GM19324 (cell line): Measurements from ENCODE around the gene C1RL.

Experiments used
- ATAC-seq: cut with Tn5 transposase; IDR thresholded peaks from one replicate; pipeline ENCODE4 v1.9.1; 2021; ENCODE audit warnings: mild to moderate bottlenecking, moderate library complexity; ENCODE audit not compliant: unreplicated experiment, low FRiP score

The C1RL gene

DNA sequence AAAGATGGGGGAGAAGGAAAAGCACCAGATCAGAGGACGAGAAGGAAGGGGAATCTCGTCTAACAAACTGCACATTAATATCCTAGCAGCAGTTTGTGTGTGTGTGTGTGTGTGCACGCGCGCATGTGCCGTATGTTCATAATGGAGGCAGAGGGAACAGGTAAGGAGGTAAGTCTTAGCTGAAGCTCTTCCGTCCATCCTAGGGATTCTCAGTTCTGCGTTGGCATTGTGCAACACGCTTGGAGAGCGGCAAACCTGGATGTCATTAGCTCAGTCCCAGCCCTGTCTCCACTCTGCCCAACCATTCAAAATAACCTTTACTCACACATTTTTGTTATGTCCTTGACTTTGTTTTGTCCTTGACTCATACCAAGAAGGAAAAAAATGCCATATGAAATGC lies 15.1 kb downstream of the C1RL start:
- ATAC-seq: no peak

DNA sequence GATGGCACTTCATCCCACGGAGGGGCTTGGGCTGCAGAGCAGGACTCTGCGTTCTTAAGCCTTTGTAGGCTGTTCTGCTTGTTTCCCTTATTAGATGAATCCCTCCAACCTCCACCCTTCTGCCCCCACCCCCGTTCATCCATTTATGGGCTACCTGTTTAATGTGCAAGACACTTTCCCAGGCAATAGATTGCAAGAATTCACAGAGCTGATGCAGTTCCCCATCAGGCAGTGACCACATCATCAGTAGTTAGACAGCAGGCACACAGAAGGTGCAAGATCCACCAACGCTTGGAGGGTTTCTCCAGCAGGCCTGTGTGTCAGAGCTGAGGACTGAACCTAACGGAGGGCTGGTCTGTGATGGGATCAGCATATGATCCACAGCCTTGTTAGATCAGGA lies 15.5 kb downstream of the C1RL start:
- no peak for ATAC-seq

DNA sequence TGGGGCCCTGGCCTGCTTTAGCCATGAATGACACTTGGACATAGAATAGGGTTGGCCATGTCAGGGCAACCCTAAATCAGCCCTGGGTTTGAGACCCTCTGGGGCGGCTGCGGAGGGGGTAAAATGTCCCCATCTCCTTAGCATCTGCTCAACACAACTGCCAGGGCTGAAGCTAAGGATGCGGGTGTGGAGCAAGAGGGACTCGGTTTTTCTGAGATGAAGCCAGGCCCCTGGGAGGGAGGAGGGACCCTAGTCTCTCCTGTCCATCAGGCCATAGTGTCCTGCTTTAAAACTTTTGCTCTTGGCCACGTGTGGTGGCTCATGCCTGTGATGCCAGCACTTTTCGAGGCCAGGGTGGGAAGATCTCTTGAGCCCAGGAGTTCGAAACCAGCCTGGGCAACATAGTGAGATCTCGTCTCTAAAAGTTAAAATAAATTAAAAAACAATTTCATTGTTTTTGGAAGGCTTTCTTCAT lies 16.0 kb downstream of the C1RL start:
- no peak for ATAC-seq

DNA sequence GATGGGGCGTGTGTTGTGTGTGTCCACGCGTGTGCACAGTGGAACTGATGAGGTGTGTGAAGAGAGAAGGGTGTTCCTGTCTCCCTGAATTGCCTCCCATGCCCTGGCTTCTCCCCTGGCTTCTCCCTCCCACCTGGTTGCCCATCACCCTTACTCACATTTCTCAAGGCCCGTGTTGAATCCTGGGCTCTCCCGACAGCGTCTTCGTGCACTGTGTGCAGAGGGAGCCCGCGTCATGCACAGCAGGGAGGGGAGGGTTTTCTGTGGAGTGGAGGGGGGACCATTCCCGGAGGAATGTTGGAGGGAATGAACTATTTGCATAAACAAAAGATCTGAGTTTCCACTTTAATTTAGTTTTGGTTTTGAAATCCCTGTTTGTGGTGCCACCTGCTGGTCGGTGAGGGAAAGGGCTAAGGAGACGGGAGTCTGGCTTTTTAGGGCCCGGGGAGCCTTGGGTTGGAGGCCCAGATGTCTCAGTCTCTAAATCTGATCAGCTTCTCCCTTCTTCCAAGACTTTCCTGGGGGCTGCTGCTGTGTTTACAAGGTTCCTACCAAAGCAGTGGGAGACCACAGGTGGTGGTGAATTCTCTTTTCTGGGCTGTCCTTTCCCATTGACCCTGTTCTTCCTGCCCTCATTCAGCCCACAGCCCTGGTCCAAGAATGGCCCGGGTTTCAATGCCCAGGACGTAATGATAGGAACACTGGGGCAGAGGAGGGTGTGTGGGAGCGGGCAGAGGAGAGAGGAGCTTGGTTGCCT lies 16.6 kb downstream of the C1RL start, which contains the start of gene C1R:
TSS of gene C1R (minus strand) at position 217 of the 757 bp plus-strand sequence. CDS start at position 160, 57 bp downstream.
- no peak for ATAC-seq

DNA sequence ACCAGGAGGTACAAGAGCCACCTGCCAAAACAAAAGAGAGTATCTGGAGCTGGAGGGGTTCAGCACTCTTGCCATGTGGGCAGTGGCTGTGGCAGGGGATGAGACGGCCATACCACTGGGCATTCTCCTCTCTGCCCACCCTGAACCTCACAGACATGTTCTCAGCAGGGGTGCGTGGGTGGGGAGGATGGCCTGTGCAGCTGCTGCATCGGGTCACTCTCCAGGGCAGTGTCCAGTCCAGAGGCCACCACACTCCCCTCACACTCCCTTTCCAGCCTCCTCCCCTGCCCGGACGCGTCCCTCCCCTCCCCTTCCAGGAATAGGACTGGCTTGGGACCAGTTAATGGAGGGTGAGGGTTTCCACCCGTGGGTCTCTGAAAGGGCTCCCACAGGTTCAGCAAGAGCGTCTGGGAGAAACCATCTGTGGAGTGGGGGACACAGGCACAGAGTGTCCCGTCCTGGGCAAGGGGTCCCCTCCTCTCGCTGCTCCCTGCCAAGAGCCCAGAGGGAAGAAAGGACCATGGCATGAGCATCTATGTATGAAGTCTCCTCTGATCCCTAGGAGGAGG lies 17.3 kb downstream of the C1RL start:
- ATAC-seq: no peak

DNA sequence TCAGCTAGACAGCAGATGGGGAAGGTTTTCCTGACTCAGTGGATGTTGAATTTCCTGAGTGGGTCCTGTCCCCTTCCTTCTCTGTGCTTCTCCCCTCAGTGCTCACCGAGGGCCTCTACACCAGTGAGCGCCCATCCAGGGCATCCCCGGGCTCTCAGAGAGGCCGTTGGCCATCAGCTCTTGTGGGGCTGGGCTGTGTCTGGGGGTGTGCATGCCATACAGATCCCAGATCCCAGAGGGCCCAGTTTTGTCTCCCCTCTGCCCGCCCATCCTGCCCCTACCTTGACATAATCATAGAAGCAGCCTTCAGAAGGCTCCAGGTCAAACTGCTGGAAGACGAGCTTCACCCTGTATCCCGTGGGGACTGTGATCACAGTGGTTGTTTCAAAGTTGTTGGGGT lies 17.8 kb downstream of the C1RL start:
- ATAC-seq: no peak

DNA sequence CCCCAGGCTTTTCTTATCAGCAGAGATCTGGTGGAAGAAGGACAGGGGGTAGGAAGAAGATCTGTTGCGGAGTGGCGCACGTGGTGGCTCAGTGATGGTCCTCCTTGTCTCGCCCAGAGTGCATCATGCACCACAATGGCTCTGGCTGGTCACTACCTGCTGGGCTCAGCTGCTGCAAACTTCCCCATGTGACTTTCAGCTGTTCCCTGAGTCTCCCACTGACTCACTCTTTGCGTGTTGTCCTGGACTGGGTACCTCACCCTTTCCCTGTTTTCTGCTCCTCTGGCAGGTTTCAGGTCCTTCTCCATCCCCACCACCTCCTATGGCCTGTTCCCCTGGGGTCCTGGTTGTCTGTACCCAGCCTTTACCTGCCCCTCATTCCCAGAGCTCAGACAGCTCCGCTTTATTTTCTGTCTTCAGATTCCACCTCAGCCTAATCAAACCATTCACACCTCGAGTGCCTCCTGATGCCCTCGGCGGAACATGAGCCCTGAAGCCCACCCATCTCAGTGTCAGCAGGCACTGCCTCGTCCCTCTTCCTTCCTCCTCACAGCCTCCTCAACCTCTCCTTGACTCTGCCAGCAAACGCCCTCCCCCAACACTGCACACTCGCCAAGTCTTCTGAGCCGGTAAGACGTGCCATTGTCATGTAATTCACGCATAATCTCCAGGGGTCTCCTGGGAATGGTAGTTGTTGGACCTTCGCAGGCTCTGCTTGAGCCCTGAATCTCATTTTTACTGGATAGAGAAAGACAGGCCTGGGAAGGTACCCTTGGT lies 18.6 kb downstream of the C1RL start:
- ATAC-seq: no peak

DNA sequence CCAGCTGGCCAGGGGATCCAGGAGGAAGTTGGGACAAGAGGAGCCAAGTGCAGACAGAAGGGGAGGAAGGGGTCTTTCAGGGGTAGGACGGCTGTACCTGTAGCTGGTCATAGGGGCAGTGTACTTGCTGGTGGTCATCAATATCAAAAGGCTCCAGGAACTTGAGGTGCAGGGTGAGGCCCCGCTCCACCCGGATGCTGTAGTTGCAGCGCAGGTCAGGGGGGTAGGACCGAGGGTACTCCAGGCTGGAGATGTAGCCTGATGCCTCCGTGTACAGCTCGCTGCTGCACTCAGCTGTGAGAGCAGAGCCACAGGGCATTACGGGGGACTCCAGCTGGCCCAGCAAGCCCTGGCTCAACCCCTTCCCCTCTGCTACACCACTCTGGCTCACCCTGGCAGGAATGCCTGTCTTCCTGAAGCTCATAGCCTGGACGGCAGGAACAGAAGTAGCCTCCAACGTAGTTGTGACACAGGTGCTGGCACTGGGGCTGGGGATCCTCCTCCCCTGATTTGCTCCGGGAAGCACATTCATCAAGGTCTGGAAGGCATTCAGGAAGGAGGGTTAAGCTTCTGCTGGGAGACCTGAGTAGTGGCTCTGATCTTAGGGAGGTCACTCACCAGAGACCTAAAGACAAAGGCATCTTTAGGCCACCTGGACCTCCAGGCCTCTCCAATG lies 19.7 kb downstream of the C1RL start:
- ATAC-seq: no peak

DNA sequence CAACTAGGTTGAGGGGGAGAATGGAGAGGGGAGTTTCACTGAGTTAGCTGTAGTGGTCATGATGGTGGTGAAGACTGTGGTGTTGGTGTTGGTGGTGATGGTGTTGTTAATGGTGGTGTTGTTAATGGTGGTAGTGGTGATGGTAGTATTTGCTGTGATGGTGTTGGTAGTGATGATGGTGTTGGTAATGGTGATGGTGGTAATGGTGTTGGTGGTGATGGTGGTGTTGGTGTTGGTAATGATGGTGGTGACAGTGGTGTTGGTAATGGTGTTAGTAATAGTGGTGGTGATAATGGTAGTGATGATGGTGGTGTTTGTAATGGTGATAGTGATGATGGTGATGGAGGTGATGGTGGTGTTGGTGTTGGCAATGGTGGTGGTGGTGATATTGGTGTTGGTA lies 25.9 kb downstream of the C1RL start:
- ATAC-seq: no peak

DNA sequence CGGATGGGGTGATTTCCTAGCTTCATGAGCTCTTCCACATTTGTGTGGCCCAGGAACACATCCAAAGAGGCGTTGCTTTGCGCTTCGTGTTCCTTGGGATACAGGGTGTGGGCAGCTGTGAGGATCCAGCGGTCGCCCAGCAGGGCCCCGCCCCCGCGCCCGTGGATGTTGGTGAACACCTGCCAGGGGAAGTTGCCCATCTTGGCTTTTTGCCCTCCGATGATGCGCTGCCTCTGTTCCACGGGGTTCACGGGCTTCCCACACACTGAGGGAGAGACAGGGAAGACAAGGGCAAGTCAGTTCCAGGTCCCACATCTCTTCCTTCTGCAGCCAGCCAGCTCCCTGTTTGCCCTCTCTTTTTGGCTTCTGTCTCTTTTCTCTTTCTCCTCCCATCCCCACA lies 28.0 kb downstream of the C1RL start:
- ATAC-seq: no peak

DNA sequence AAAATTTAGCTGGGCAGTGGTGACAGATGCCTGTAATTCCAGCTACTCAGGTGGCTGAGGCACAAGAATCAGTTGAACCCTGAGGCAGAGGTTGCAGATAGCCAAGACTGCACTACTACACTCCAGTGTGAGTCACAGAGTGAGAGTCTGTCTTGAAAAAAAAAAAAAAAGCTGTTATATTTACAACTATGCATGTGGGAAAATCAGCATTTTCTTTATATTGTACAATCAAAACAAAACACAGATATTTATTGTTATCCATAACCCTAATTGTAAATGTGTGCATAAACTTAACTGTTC lies 29.2 kb downstream of the C1RL start:
- ATAC-seq: no peak

DNA sequence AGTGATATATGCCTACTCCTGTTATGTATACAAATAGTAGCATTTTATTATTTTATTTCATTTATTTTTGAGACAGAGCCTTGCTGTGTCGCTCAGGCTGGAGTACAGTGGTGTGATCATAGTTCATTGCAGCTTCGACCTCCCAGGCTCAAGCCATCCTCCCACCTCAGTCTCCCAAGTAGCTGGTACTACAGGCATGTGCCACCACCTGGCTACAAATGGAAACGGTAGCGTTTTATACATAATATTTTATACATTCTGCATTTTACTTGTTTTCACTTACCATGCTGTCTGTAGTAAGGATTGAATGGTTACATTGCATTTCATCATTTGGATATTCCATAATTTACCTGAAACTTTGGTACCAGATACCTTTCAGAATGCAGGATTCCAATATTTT lies 30.9 kb downstream of the C1RL start:
- no peak for ATAC-seq

DNA sequence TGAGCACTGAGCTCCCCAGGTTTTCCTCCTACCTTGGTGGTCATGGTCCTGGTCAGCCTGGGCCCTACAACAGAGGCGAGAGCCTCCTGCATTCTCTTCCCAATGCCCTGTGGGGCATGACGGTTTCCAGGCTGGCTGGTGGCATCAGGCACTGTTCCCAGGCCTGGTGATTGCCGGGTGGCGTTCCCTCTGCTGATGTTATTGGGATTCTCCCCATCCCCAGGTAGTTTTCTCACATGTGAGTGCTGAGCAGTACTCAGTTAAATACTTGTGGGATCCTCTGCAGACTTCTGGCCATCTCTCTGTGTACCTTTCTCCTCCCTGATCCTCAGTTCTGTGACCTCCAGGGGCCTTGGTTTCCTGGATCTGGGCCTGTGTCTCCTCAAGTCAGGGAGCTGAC lies 32.5 kb downstream of the C1RL start:
- no peak for ATAC-seq

DNA sequence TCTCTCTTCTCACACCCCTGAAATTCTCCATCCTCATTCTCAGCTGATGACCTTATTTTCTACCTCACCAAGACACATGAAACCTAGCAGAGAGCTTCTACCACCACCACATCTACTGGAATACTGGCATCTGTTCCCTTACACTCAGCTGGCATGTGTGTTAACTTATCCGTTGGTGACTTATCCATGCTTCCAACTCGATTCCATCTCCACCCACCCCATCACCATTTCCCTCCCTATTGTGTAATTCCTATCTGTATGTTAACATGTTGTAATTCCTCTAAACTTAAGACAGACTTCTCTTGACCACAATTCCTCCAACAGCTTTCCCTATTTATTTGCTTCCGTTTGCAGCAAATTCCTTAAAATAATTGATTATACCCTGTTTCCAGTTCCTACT lies 33.1 kb downstream of the C1RL start:
- no peak for ATAC-seq

DNA sequence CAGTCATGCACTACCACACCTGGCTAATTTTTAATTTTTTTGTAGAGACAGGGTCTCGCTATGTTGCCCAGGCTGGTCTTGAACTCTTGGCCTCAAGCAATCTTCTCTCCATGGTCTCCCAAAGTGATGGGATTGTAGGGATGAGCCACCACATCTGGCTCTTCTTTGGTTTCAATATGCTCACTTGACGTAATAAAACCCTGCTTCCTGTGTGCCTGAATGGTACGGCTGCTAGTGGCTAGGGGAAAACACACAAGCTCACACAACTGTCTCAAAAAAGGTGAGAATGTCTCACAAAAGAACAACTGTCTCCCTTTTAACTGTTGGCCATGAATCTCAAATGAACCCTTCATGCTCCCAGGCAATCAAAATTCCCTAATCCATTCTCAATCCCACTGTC lies 33.5 kb downstream of the C1RL start:
- no peak for ATAC-seq

DNA sequence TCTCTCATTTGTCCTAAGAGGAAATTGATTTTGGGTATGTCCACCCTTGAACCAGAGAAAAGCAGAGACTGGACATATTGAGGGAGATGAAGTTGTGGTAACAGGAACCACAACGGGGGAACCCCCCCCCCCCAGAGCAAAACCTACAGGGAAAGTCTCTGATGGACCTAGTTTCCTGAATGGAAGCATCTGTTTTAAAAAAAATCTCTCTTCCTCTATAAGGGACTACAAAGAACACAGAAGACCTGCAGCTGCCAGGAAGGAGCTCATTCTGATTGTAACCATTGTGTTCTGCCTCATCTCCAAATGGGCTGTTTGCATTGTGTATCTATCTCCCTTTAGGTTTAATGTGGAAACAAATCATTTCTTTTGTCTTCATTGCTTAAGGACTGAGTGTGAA lies 35.1 kb downstream of the C1RL start:
- ATAC-seq: no peak

DNA sequence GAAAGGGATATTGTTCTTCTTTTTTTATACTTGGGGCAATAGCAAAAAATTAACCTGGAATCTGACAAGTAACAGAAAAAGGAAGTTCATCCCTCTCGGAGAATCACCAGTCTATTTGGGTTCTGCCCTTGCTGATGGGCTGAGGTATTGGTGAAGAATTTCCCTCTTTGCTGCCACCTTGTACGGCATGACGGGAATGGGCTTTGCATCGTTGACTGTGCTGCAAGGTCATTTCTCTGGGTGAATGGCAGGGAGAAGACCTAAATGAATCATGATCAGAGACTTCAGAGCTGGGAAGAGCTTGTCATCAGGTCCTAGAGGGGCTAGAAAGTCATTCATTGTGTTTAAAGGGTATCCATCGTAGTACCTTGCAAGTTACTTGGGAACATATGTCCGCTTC lies 36.5 kb downstream of the C1RL start:
- no peak for ATAC-seq

DNA sequence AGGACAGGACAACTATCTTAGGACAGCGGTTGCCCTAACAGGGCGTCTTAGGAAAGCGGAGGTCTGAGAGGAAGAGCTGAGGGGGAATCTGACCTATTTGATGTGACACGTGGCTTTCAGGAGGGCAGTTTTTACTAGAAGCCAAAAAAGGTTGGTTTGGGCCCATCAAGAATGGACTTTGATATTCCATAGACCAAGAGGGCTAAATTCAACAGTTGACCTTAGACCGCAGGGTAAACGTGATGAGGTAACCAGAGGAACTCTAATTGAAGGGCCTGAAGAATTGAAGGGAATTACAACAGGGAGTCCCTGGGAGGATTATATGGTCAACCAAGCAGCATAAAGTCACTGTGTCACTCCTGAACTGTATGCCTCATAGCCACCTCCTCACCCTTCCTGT lies 37.0 kb downstream of the C1RL start:
- no peak for ATAC-seq

DNA sequence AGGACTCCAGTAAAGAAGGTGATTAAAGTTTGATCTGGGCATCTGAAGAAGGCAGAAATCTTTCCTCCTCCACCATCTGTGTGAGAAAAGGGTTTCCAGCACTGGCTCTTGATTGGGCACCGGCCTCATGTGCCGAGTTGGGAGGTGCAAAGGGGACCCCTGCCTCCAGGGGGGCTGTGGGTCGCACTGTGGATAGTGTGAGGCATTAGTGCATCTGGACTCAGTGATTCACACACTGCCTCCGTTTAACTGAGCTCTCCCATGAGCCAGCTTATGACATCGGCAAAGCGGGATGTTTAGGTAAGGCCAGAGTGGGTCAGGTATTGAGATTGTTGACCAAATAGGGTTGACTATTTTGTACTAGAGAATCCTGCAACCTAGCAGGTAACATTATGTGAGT lies 39.6 kb downstream of the C1RL start:
- ATAC-seq: no peak

DNA sequence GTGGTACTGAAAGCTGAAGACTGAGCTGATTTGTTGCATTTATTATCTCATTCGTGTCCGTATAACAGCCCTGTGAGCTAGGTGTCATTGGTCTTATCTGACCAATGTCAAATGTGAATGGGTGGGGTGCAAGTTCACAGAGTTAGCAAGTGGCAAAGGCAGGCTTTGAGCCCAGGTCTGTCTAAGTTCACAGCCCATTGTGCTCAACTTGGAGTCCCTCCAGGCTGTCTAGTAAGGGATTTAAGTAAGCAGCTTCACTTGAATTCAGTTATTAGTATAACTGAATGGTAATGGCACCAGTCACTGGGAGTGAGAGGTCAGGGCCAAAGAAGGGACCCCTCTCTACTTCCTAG lies 40.0 kb downstream of the C1RL start:
- no peak for ATAC-seq

DNA sequence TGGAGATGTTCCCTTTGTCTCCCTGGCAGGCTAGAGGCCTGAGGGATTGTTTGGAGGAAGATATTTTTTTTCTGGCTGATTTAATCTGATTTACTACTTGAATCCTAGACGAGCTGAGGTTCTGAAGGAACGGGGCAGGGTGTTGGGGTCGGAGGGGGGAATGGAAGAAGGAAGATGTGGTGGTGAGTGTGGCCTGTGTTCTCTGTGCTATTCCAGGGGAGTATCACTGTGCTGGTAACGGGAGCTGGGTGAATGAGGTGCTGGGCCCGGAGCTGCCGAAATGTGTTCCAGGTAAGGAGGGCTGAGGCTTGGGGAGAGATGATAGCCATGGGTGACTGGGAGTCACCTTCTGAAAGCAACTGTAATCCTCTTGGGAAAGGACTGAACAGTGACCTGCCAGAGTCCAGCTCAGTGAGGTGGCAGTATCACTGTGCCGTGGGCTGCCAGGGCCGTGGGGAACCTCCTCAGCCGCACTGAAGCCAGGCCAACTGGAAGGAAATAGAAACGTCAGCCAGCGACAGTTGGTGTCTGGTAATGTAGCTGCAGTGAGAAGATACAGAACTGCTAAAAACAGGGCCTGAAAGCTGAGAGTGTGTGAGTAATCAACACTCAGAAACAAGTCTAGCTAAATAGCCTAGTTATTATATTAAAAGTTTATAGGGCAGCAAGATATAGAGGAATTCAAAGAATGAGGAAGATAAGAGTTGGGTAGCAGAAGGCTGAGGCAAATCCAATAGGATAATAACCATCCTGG lies 40.6 kb downstream of the C1RL start:
- ATAC-seq: no peak
